Mammary epithelial cell (primary cell): ENCODE data around the gene ID3.

Experiments used
- CTCF ChIP-seq, 2 donors: IDR thresholded peaks in 1 of 2; conservative IDR thresholded peaks in 1 of 2; 2 replicates each; pipeline ENCODE4 v1.5.1; 2011 to 2012; ENCODE audit warnings: inconsistent platforms in 2 of 2, low read length in 2 of 2, mild to moderate bottlenecking in 2 of 2, control low read depth in 1 of 2, low read depth in 1 of 2; ENCODE audit not compliant: insufficient read depth in 1 of 2; ENCODE audit errors: extremely low read depth in 1 of 2
- EZH2 ChIP-seq: IDR thresholded peaks from 2 replicates; pipeline ENCODE4 v1.6.1; 2012; ENCODE audit warnings: low read length, inconsistent platforms, borderline replicate concordance

- TF ChIP-seq CTCF (conservative IDR thresholded peaks at IDR 0.05 in 1 of 2, IDR thresholded peaks at IDR 0.05 in 1 of 2; ENCODE audit: extremely low read depth in 1 of 2, insufficient read depth in 1 of 2, low read depth in 1 of 2, low read length in 2 of 2) (no peak), EZH2 (no peak)
Measured at GRCh38 chr1:23524716-23525401, 34.4 kb downstream of the ID3 start.
